Endothelial cell (in vitro differentiated cells): ENCODE results near the gene TNS3. TPM values are rescaled to one million over a fixed set of nuclear protein-coding genes. Genes with fewer than 3 reads are reported as not detected.

ENCODE experiments used
- DNase-seq: peaks from one replicate; pipeline ENCODE4 v3.0.0; 2021; ENCODE audit warnings: low spot score
- H3K27ac Mint-ChIP-seq: one replicate; pipeline ENCODE4 v1.8.0; 2021; ENCODE audit warnings: mixed read lengths, inconsistent platforms; ENCODE audit not compliant: unreplicated experiment
- H3K27me3 Mint-ChIP-seq: one replicate; pipeline ENCODE4 v1.8.0; 2021; ENCODE audit warnings: mild to moderate bottlenecking, moderate library complexity, mixed read lengths, inconsistent platforms; ENCODE audit not compliant: unreplicated experiment
- H3K36me3 Mint-ChIP-seq: one replicate; pipeline ENCODE4 v1.8.0; 2021; ENCODE audit warnings: mild to moderate bottlenecking, low read depth, mixed read lengths, inconsistent platforms; ENCODE audit not compliant: unreplicated experiment
- H3K4me1 Mint-ChIP-seq: one replicate; pipeline ENCODE4 v1.8.0; 2021; ENCODE audit warnings: mild to moderate bottlenecking, mixed read lengths, inconsistent platforms; ENCODE audit not compliant: unreplicated experiment
- H3K4me3 Mint-ChIP-seq: one replicate; pipeline ENCODE4 v1.8.0; 2021; ENCODE audit warnings: mild to moderate bottlenecking, mixed read lengths, inconsistent platforms; ENCODE audit not compliant: unreplicated experiment
- H3K9me3 Mint-ChIP-seq: one replicate; pipeline ENCODE4 v1.8.0; 2021; ENCODE audit warnings: mixed read lengths, inconsistent platforms; ENCODE audit not compliant: unreplicated experiment
- total RNA-seq: library from RNA; stranded (reverse); fragmentation: NEBNext Ultra II Directional; extraction: Animal tissue kit (Norgen Biotek cat#: 25700); gene quantifications from one replicate; pipeline ENCODE4 v1.2.1, GENCODE V29; 2021; ENCODE audit not compliant: unreplicated experiment
- TF ChIP-seq, protein P1 (sequence below): fragments of 200-600 bp; sonication (generic); IDR thresholded peaks from one replicate; pipeline ENCODE4 v1.5.0; 2021; ENCODE audit warnings: antibody characterized with exemption; ENCODE audit not compliant: unreplicated experiment

The TNS3 gene
- total RNA-seq, 1 donor from 2014 or later: 7.5 TPM

DNA sequence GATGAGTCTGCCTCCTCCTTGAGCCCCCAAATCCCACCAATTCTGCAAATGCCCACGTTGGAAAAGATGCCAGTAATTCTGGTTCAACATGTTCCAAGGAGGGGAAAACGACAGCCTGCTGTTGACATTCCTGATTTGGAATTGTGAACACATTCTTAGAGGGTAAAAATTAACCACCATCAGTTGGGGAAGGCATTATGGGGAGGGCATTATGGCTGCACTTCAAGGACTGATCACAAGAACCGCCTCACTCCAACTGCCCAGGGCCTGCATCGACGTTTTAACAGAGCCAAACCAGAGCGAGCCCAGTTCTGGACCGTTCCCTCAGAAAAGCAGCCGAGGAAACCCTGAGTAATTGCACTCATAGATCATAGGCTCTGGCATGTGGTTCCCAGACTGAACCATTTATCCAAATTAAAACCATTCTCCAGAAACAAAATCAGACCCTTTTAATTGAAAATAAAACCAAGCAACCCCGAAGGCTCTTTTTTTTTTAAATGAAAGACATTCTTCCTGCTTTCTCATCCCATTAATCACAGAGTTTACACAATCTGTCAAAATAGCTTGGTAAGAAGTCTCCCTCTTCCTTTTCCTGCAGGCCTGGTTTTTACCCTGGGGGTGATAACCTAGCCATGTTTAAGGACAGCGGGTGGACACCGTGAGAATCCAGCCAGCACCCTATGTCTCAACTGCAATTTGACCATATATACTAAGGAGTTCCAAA, 8.0 kb downstream of the TNS3 start:
- peaks cover 2% of the 10 kb centered on the region for H3K27me3 Mint-ChIP-seq
- no peaks in the 10 kb centered on the region for H3K36me3 Mint-ChIP-seq
- H3K27ac Mint-ChIP-seq: no peak overlapping the region
- peaks cover 25% of the 10 kb centered on the region for H3K4me1 Mint-ChIP-seq
- no peaks in the 10 kb centered on the region for H3K9me3 Mint-ChIP-seq
- no peak overlapping the region for H3K4me3 Mint-ChIP-seq
- DNase-seq: no peak
- TF ChIP-seq, protein P1, sequence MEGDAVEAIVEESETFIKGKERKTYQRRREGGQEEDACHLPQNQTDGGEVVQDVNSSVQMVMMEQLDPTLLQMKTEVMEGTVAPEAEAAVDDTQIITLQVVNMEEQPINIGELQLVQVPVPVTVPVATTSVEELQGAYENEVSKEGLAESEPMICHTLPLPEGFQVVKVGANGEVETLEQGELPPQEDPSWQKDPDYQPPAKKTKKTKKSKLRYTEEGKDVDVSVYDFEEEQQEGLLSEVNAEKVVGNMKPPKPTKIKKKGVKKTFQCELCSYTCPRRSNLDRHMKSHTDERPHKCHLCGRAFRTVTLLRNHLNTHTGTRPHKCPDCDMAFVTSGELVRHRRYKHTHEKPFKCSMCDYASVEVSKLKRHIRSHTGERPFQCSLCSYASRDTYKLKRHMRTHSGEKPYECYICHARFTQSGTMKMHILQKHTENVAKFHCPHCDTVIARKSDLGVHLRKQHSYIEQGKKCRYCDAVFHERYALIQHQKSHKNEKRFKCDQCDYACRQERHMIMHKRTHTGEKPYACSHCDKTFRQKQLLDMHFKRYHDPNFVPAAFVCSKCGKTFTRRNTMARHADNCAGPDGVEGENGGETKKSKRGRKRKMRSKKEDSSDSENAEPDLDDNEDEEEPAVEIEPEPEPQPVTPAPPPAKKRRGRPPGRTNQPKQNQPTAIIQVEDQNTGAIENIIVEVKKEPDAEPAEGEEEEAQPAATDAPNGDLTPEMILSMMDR: no peak

DNA sequence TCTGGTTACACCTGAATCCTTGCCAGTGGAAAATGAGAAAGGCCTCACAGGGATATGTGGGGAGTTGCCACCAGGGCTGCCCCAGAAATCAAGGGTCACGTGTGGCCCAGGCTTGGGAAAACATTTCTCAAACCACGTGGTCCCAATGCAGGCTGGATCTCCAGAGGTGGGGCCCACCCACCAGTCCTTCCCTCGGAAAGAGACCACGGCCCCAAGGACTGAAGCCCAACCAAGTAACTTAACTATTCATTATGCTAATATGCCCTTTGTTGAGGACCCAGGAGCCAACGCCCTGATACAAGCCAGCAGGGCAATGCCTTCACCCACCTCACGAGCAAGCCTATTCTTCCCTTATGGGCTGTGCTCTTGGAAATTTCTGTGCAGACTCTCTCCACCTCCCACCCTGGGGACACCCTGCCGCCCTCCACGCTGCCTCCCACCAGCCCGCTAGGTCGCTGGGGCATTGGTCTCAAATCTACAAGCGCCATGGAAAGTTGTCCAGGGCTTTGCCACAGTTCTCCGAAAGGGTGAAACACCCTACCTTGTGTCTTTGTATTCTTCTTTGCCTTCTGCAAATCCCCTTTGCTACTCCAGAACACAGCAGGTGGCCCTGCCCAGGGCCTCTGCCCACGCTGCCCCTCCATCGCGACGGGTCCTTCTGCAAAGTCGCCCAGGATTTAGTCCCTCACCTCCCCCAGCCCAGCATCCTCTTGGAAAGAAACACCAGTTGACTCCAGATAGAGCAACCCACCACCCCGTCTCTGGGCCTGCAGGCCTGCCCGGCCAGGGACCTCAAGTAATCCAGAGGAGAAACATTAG, 8.8 kb downstream of the TNS3 start:
- no peaks in the 10 kb centered on the region for H3K9me3 Mint-ChIP-seq
- H3K27me3 Mint-ChIP-seq: peaks cover 2% of the 10 kb centered on the region
- H3K27ac Mint-ChIP-seq: no peak overlapping the region
- H3K4me1 Mint-ChIP-seq: peaks cover 23% of the 10 kb centered on the region
- no peak for DNase-seq
- no peaks in the 10 kb centered on the region for H3K36me3 Mint-ChIP-seq
- no peak overlapping the region for H3K4me3 Mint-ChIP-seq
- TF ChIP-seq, protein P1: no peak

DNA sequence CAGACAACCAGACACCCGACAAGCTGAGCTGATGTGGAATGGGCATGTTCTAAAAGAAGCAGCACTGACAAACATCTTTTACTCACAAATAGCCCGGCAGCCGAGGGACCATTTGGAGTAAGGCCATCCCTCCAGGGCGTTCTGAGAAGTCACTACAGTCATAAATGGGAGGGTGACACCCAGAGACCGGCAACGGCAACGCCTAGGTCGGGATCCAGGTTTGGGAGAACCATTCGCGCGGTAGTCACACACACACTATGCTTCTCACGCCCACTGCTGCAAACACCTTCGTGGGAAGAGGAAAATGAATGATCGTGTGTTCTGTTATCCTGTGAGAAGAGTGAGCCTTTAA, 9.8 kb downstream of the TNS3 start:
- DNase-seq: no peak
- no peak overlapping the region for H3K27ac Mint-ChIP-seq
- H3K9me3 Mint-ChIP-seq: no peaks in the 10 kb centered on the region
- H3K4me1 Mint-ChIP-seq: peaks cover 16% of the 10 kb centered on the region
- peaks cover 2% of the 10 kb centered on the region for H3K27me3 Mint-ChIP-seq
- no peaks in the 10 kb centered on the region for H3K36me3 Mint-ChIP-seq
- TF ChIP-seq, protein P1: no peak
- no peak overlapping the region for H3K4me3 Mint-ChIP-seq

DNA sequence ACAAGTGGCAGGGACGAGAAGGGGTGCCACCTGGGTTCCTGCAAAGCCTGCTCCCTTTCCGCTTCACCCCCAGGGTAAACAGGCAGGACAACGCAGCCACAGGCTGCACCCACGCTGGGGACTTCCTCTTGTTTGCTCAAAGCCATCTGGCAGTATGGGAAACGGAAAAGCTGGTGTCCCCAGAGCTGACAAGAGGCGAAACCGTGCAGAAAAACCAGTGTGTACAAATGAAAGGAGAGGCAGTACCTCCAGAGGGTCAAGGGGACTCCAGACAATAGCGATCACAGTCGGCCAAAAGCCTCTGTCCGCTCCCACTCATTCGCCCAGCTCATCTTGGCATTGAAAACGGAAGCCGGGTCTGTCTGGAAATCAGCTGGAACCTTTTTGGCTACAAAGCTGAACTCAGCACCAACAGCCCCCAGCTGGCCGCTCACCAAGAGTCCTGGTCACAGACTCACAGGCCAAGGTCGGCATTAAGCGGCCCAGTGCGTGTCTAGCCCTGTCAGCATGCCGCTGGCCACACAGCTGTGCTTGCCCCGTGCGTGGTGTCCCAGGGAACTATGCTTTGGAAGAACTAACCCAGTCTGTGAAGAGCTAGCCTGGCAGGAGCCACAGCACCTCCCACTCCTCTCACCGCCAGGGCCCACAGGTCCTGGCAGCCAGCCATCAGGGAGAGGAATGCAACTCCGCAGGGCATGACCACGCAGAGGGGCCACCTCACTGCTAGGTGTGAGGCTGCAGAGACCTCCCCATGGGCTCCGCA, 10.4 kb downstream of the TNS3 start:
- Mint-ChIP-seq H3K9me3 (no peaks in the 10 kb centered on the region), H3K4me3 (no peak overlapping the region), H3K27me3 (peaks cover 2% of the 10 kb centered on the region), H3K4me1 (peaks cover 12% of the 10 kb centered on the region), H3K27ac (no peak overlapping the region), H3K36me3 (no peaks in the 10 kb centered on the region)
- TF ChIP-seq, protein P1: no peak
- DNase-seq: no peak
